ENCODE results near the gene GYS2.

The GYS2 gene

DNA sequence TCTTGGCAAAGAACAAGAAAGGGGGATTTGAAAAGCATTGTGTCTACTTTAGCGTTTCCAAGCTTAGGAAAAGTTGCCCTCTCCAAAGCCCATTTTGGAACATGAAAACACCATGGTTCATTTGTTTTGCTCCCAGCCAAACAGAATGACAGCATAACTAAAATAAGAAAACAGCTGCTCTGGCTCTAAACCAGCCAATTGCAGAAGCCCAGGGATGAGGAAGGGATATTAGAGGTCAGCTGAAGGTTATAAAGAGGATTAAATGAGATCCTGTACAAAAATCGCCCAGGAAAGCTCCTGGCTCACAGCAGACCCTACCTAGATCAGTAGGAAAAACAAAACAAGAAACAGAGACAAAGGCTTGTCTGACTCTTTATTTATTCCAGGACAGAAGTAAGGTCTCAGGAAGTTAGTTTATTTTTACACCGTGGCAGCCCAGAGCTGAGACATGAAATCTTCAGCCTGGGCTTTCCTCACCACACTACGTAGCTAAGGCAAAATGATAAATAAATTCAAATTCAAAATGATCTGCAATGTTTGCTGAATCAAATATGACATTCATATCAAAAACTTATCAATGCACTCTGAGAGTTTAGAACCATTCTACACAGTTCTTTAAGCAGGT, 52.7 kb downstream of the GYS2 start:
- DNase-seq: no peak

DNA sequence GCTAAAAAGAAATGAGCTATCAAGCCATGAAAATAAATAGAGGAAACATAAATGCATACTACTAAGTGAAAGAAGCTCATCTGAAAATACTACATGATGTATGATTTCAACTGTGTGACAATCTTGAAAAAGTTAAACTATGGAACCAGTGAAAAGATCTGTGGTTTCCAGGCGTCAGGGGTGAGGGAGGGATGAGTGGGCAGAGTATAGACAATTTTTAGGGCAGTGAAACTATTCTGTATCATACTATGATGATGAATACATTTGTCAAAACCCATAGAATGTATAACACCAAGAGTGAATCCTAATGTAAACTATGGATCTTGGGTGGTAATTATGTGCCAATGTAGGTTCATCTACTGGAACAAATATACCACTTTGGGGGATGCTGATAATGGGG, 57.2 kb downstream of the GYS2 start:
- no peak for DNase-seq

DNA sequence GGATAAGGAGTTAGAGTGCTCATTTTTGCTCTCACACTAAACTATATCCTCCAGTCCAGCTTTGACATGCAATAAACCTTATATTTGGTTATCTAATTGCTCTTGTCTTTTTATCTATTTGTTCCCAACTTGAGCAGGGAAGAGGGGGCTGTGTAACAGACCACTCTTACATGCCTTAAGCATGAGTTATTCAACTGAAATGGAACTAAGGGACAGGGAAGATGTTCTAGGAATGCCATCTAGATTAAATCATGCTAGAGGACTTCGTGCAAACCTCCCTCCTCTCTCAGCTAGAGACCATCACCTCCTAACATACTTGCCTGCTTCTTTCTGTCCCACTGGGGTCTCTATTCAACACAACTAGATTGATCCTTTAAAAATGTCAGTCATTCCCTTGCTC, 57.9 kb downstream of the GYS2 start:
- DNase-seq: no peak

DNA sequence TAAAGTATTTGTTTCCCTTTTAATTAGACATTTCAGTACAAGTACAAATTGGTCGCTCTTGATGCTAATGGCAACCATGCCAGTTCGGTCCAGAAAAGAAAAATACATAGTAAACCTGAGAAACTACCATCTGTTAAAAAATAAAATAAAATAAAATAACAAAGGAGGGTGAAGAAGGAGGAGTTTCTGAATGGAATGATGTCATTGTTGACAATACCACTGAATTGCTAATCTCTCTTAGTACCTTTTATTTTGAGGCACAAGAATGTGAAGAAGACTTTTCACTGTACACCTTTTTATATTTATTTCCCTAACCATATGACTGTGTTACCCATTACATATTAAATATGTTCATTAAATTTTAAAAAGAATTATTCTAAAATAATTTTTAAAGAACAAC, 59.1 kb downstream of the GYS2 start:
- no peak for DNase-seq

DNA sequence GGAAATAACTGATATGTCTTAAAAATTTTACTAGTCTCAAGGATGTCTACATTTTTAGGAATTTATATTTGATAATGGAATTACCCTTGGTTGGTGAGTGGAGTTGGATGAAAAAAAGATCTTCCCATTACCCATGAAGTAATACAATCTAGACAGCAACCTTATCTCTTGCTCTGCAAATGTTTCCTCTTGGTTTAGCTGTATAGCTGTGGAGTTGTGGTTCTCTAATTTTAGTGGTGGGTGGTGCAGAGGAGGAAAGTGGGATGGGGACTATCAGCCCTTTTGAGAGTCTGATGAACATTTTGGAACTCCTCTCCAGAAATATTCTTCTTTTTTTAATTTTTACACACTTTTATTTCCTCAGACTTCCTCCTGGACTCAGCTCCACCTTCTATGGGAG, 61.5 kb downstream of the GYS2 start:
- DNase-seq: no peak

DNA sequence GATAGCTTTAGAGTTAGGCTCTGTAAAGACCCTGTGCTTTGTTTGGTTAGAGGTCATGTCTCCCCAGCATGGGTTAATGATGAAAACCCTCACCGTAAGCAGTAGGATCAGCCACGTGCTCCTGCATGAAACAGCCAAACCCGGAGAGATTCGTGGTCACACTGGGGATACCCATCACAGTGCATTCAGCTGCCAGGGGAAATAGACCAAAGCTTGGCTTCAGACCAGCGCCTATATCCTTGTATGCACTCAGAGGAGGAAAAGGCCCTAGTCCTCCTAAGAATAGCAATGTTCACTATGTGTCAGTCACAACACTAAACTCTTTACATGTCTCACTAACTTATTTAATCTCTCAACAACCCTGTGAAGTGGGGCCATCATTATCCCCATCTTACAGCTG, 62.2 kb downstream of the GYS2 start:
- DNase-seq: no peak

DNA sequence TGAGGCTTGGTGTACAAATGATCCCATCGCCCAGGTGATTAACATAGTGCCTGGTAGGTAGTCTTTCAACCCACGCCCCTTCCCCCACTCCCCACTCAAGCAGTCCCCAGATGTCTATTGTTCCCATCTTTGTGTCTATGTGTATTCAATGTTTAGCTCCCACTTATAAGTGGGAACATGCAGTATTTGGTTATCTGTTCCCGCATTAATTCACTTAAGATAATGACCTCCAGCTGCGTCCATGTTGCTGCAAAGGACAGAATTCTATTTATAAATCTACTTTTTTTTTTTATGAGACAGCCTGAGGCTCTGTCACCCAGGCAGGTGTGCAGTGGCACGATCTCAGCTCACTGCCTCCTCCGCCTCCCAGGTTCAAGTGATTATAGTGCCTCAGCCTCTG, 62.9 kb downstream of the GYS2 start:
- DNase-seq: no peak

DNA sequence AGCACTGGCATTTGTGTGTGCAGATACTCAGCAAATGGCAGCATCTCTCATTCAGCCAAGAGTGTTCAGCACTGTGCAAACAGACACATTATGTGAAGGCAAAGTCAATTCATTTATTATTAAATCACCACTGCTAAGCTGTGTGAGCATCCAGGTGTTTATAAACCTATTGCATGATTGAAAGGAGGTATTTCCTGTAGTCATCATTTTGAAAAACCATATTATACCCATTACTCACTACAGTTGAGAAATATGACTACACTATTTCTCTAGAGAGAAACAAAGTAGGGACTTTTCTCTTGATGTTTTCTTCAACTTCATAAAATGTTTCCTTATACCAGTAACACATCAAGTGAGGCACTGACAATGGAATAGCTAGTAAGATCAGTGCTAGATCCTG, 64.8 kb downstream of the GYS2 start:
- DNase-seq: no peak

DNA sequence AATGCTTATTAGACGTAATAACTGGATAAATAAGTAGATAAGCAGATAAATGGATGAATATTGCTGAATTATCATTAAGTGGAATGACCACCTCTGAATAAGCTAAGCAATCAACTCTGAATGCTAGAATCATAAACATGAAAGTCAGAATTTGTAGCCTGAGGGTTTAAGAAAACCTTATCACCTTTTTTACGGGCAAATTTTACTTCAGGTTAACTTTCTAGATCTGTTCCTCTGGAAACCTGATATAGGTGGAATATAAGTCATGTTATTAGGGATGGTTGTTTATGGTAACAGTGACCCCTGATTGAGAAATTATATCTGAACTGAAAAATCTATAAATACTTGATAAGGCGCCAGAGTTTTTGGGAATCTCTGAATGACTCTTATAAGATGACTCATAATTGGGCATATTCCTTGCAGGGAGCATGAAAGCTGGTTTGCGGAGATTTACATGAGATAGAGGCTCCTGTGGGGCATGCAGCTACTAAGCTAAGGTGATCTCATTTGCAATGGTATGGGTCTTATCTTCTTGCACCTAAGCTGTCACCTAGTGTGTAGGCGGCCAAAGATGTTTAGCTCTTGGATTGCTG, 66.5 kb downstream of the GYS2 start:
- no peak for DNase-seq

DNA sequence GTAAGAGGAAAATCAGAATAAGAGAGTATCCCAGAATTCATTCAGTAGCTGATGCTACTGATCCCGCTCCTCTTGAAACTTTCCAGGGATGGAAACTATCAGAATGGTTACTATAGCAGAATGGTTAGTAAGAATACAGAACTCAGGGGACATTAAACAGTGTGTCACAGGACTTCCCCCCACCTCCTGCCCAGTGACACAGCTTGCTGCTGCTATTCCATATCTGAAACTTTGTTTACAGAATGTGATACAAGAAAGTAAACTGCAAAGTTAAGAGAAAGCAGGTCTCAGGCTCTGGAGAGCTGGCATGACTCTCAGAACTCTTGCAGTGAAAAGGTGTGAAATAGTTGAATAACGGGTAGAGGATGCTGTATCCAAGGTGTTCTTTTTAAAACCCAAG, 75.2 kb downstream of the GYS2 start:
- no peak for DNase-seq

DNA sequence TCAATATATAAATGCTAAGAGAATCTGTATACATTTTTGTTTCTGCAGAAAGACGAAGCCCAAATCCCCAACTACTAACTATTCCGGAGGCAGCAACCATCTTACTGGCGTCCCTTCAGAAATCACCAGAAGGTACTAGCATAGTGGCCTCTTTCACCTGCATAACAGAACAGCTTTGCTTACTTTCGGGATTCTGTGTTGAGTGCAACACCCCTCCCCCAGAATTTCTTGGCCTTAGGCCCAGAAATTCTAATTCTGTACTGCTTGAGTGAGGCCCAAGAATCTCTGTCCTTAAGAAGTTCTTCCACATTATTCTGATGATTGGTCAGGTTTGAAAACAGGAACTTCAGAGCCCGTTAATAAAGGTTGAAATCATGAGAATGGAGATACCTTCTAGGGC, 75.7 kb downstream of the GYS2 start:
- no peak for DNase-seq

DNA sequence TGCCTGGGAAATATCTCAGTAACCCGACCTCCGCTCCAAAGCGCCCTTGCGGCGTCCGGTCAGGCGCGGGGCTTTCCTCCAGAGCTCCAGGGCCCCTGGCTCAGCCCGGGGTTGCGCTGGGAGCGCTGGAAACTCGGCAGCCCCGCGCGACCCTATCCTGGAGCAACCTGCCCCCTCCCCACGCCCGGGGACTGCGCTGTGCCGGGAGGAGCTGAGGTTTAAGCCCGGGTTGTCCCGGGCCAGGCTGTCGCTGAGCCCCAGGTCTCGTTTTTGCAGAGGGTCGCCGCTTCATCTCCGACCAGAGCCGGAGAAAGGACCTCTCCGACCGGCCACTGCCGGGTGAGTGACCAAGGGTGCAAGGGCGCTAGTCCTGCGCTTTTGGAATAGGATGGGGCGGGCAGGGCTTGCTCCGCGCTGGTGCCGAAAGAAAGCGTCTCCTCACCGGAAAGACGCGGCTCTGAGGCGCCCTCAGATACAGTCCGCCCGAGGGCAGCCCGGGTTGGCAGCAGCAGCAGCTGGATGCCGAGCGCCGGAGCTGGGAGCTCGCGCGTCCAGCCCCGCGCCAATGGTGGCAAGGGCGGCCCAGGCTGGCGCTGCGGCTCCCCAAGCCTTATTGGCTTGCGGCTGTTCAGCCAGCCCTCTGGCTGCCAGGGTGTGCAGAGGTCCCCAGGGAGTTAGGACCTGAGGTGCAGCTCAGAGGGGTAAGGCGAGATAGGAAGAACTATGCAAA, 77.0 kb downstream of the GYS2 start:
- no peak for DNase-seq

DNA sequence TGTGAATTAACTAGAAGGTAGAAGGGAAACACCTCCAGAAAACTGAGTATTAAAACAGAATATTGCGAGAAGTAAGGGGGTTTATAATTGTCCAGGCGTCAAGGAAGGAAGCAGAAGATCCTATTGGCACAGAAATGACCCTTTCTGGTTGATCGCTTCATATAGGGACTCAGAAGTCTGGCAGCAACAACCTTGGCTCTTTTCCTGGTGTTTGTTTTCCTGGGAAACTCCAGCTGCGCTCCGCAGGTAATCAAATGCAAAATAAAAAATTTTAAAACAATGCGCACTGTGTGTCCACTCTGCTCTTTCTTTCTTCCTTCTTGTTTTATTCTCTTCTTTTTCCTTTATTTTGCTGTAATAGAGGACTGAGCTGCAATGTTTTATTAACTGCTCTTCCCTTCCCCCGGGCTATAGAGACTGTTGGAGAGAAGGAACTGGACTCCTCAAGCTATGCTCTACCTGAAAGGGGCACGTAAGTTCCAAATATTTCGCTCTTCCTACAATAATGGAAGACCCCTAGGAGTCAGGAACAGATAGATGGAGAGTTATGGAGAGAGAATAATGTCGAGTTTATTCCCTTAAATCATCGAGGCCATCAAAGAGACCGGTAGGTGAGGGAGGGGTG, 77.8 kb downstream of the GYS2 start:
- DNase-seq: no peak

DNA sequence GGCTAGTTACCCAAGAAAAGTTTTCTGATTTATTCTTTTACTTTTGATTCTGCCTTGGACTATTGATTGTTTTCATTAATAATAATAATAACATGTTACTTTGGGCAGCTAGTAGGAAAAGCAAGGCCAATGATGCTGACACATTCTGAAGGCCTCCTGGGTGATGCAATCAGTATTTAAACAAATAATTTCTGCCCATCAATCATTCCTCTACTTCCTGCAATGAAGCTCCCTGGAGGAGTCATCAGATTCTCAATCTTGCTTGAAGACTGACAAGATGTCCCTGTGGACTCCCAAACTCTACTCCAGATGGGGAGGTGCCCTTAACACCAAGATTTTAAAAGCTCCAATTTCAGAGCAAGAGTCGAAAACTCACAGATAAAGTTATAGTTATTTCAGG, 78.6 kb downstream of the GYS2 start, which contains the start of gene SPX:
Gene SPX, plus strand, starts transcription at position 244 of the 400 bp plus-strand sequence. CDS start 177 bp downstream, outside the sequence.
- no peak for DNase-seq

DNA sequence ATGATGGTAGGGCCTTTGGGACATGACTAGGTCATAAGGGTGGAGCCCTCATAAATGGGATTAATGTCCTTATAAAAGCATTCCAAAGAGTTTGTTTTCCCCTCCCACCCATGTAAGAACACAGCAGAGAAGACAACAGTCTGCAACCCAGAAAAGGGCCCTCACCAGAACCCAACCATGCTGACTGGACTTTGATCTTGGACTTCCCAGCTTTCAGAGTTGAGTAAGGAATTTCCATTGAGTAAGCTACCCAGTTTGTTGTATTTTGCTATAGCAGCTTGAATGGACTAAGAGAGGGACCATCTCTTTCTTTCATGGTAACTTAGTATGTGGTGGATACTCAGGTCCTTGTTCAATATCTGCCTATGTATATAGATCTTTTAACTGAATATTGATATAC, 81.5 kb downstream of the GYS2 start:
- DNase-seq: no peak

DNA sequence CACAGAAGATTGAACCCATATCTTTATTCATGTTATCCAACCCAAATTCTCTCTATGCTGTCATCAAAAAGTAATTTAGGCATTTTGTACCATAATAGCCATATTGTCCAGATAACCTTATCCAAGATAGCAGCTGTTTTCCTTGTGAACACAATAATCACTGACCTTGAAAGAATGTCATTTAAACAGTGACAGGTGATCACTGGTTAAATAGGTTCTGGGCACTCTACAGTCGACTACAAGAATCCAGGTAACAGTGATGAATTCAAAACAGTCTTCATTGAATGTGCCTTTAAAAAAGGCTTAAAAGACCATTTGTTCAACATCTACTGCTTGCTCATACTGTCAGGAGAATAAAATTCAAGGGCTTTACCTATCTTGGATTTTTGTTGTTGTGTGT, 83.1 kb downstream of the GYS2 start:
- DNase-seq: no peak

DNA sequence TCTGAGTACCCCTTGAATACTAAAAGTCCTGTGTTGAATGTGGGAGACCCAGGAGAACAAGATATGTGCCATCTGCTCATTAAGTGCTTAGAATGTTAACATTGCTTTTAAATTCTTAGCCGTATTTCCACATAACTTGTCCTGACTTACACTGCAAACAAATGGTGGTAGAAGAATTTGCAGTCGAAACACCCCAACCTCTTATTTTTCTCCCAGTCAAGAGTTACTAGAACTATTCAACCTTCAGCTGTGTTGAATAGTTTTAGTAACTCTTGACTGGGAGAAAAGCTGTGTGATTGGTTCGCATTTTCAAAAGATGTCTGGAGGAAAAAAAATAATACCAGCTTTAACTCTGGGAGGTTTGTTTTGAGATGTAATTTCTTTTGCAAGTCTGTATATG, 86.2 kb downstream of the GYS2 start:
- DNase-seq: no peak

DNA sequence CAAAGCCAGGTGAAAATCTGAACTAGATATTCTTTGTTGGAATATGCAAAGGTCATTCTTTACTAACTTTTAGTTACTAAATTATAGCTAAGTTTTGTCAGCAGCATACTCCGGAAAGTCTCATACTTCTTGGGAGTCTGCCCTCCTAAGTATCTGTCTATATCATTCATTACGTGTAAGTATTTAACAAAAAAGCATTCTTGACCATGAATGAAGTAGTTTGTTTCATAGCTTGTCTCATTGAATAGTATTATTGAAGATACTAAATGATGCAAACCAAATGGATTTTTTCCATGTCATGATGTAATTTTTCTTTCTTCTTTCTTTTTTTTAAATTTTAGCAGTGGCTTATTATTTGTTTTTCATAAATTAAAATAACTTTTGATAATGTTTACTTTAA, 88.4 kb downstream of the GYS2 start:
- no peak for DNase-seq

DNA sequence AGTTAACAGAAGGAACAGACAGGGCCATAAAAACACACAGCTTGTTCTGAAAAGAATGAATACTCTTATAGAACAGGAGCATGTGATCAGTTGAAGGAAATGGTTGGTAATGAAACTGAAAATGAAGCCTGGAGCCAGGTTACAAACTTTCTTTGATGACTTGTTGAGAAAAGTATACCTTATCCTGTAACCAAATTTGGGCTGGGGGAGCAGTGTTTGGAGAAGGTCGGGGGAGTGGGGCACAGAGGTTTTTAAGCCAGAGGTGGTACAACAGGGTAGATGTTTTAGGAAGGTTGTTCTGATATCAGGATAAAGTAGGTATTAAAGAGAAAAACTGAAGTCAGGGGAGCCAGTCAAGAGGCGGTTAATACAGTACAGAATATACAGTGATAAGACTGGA, 94.9 kb downstream of the GYS2 start:
- no peak for DNase-seq

DNA sequence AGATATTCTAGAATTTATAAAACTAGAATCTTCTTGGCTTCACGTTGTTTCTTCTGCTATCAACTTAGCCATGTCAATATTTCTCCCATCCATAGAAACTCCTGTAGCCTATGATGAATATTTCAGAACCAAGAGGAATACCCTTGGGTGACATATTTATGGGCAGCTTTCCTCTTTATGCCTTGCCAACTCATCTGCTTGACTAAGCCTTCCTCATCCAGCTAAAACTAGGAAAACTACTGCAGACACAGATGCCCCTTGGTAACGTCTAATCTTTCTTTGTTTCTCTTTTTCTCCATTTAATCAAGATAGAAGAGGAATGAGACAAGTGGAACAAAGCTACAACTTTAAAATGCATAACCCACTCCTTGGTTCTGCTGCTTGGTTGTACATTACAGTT, 96.8 kb downstream of the GYS2 start:
- no peak for DNase-seq

DNA sequence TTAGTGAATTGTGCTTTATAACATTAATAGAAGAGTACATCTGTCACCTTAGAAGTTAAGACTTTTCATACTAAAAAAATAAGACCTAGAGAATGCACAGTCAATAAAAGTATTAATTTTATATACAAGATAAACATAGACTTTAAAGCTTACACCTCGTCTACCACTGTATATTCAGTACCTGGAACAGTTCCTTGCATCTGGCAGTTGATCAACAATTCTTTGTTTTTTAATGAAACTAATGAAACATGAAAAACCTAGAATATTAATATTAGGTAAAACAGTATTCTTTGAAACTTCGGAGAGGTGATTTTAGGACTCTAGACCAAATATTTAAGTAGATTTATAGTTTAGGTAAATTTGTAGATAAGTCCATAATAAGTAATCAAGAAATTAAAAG, 98.8 kb downstream of the GYS2 start:
- DNase-seq: no peak

DNA sequence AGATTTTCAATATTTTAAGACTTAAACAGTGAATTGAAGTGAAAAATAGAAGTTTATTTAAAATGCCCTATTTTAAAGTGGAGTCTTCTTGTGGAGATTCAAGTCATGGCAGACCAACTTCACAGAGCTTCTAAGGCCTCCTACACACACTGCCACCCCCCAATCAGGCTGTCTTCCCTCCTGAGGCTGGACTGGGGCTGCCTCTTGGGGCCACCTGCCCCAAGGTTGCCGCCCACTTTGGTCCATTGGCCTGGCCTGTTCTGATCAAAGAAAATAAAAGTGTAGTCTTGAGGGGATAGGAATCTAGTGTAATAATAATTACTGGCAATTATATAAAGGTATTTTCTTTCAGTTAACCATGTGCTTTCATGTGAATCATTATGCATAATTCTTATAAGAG, 101.8 kb downstream of the GYS2 start:
- DNase-seq: no peak

DNA sequence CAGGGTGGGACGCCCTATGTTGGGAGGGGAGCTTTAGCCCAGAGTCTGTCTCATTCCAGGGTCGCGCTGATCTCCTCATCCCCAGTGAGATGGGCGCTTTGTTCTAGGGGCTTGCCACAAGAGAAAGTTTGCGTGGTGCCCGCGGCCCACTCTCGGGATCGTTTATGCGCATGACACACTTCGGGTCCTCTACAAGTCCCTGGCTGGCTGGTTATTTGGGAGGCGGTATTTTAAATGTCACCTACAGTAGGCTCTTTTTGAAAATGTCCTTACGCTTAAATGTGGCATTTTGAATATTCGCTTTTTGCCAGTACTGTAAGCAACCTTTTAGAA, 102.5 kb downstream of the GYS2 start:
- no peak for DNase-seq
